Measurements from ENCODE around the gene RASAL1.
A peak's percentile ranks its signal among the peaks of the same experiment; 100 is the strongest.

RASAL1 gene

GRCh38 chr12:113169697-113170096 is 34.1 kb upstream of the RASAL1 start:
- H3K9me3 Mint-ChIP-seq = no peaks in the 10 kb centered on the region
- H3K4me3 Mint-ChIP-seq = no peak overlapping the region
- no peaks in the 10 kb centered on the region for H3K27me3 Mint-ChIP-seq
- DNase-seq = no peak
- peaks cover 60% of the 10 kb centered on the region for H3K36me3 Mint-ChIP-seq (ENCODE audit: low read depth)
- H3K4me1 Mint-ChIP-seq = peaks cover 7% of the 10 kb centered on the region
- H3K27ac Mint-ChIP-seq = no peak overlapping the region
- ATAC-seq = no peak

GRCh38 chr12:113167868-113168267 is 32.3 kb upstream of the RASAL1 start:
- Mint-ChIP-seq H3K36me3 (ENCODE audit: low read depth) (peaks cover 54% of the 10 kb centered on the region), H3K27ac (no peak overlapping the region), H3K4me1 (peaks cover 5% of the 10 kb centered on the region), H3K9me3 (no peaks in the 10 kb centered on the region), H3K4me3 (no peak overlapping the region), H3K27me3 (no peaks in the 10 kb centered on the region)
- no peak for DNase-seq
- ATAC-seq = no peak

- H3K9me3 Mint-ChIP-seq = no peaks in the 10 kb centered on the region
- H3K36me3 Mint-ChIP-seq (ENCODE audit: low read depth) = peaks cover 42% of the 10 kb centered on the region
- no peak overlapping the region for H3K27ac Mint-ChIP-seq
- ATAC-seq (no peak), DNase-seq (no peak)
- no peaks in the 10 kb centered on the region for H3K27me3 Mint-ChIP-seq
- no peak overlapping the region for H3K4me3 Mint-ChIP-seq
- no peaks in the 10 kb centered on the region for H3K4me1 Mint-ChIP-seq
These were observed 30.2 kb upstream of the RASAL1 start for GRCh38 chr12:113165521-113166450.

- H3K27me3 Mint-ChIP-seq = no peaks in the 10 kb centered on the region
- H3K9me3 Mint-ChIP-seq = no peaks in the 10 kb centered on the region
- H3K4me3 Mint-ChIP-seq = no peak overlapping the region
- peaks cover 44% of the 10 kb centered on the region for H3K36me3 Mint-ChIP-seq (ENCODE audit: low read depth)
- no peak for DNase-seq
- ATAC-seq = no peak
- H3K4me1 Mint-ChIP-seq = no peaks in the 10 kb centered on the region
- no peak overlapping the region for H3K27ac Mint-ChIP-seq
These were observed 28.5 kb upstream of the RASAL1 start for GRCh38 chr12:113164014-113164413.

- Mint-ChIP-seq H3K27ac (no peak overlapping the region), H3K4me1 (no peaks in the 10 kb centered on the region), H3K9me3 (no peaks in the 10 kb centered on the region), H3K27me3 (no peaks in the 10 kb centered on the region), H3K36me3 (ENCODE audit: low read depth) (peaks cover 39% of the 10 kb centered on the region), H3K4me3 (no peak overlapping the region)
- DNase-seq (no peak), ATAC-seq (no peak)
These were observed 27.4 kb upstream of the RASAL1 start for GRCh38 chr12:113163030-113163360.

- no peak for DNase-seq
- ATAC-seq = no peak
- Mint-ChIP-seq H3K4me3 (no peak overlapping the region), H3K27ac (no peak overlapping the region), H3K9me3 (no peaks in the 10 kb centered on the region), H3K36me3 (ENCODE audit: low read depth) (peaks cover 39% of the 10 kb centered on the region), H3K27me3 (no peaks in the 10 kb centered on the region), H3K4me1 (peaks cover 5% of the 10 kb centered on the region)
These were observed 26.8 kb upstream of the RASAL1 start for GRCh38 chr12:113162102-113163029.

- ATAC-seq (peak; percentile 37), DNase-seq (no peak)
- no peak overlapping the region for H3K4me3 Mint-ChIP-seq
- peaks cover 12% of the 10 kb centered on the region for H3K4me1 Mint-ChIP-seq
- peaks cover 37% of the 10 kb centered on the region for H3K36me3 Mint-ChIP-seq (ENCODE audit: low read depth)
- H3K9me3 Mint-ChIP-seq = no peaks in the 10 kb centered on the region
- H3K27ac Mint-ChIP-seq = no peak overlapping the region
- no peaks in the 10 kb centered on the region for H3K27me3 Mint-ChIP-seq
These were observed 26.0 kb upstream of the RASAL1 start for GRCh38 chr12:113161415-113162016.

GRCh38 chr12:113159937-113160336 is 24.4 kb upstream of the RASAL1 start:
- peaks cover 27% of the 10 kb centered on the region for H3K36me3 Mint-ChIP-seq (ENCODE audit: low read depth)
- peaks cover 12% of the 10 kb centered on the region for H3K4me1 Mint-ChIP-seq
- peaks cover 6% of the 10 kb centered on the region for H3K27me3 Mint-ChIP-seq
- DNase-seq (no peak), ATAC-seq (no peak)
- H3K4me3 Mint-ChIP-seq = no peak overlapping the region
- no peaks in the 10 kb centered on the region for H3K9me3 Mint-ChIP-seq
- no peak overlapping the region for H3K27ac Mint-ChIP-seq

- ATAC-seq (no peak), DNase-seq (no peak)
- H3K27me3 Mint-ChIP-seq = peaks cover 12% of the 10 kb centered on the region
- H3K27ac Mint-ChIP-seq = no peak overlapping the region
- no peaks in the 10 kb centered on the region for H3K9me3 Mint-ChIP-seq
- peaks cover 25% of the 10 kb centered on the region for H3K36me3 Mint-ChIP-seq (ENCODE audit: low read depth)
- H3K4me3 Mint-ChIP-seq = no peak overlapping the region
- H3K4me1 Mint-ChIP-seq = peaks cover 18% of the 10 kb centered on the region
These were observed 23.1 kb upstream of the RASAL1 start for GRCh38 chr12:113158439-113159203.

GRCh38 chr12:113157218-113157859 is 21.8 kb upstream of the RASAL1 start:
- peaks cover 17% of the 10 kb centered on the region for H3K27me3 Mint-ChIP-seq
- ATAC-seq = no peak
- no peak overlapping the region for H3K4me3 Mint-ChIP-seq
- H3K27ac Mint-ChIP-seq = peak overlapping the region; percentile 7
- no peak for DNase-seq
- H3K36me3 Mint-ChIP-seq (ENCODE audit: low read depth) = peaks cover 25% of the 10 kb centered on the region
- peaks cover 26% of the 10 kb centered on the region for H3K4me1 Mint-ChIP-seq
- no peaks in the 10 kb centered on the region for H3K9me3 Mint-ChIP-seq

GRCh38 chr12:113155646-113156045 is 20.1 kb upstream of the RASAL1 start:
- Mint-ChIP-seq H3K9me3 (no peaks in the 10 kb centered on the region), H3K27me3 (peaks cover 24% of the 10 kb centered on the region), H3K36me3 (ENCODE audit: low read depth) (peaks cover 16% of the 10 kb centered on the region), H3K27ac (no peak overlapping the region), H3K4me1 (peaks cover 30% of the 10 kb centered on the region), H3K4me3 (no peak overlapping the region)
- no peak for ATAC-seq
- no peak for DNase-seq

- Mint-ChIP-seq H3K4me3 (no peak overlapping the region), H3K27ac (no peak overlapping the region), H3K36me3 (ENCODE audit: low read depth) (peaks cover 12% of the 10 kb centered on the region), H3K4me1 (peaks cover 30% of the 10 kb centered on the region), H3K27me3 (peaks cover 27% of the 10 kb centered on the region), H3K9me3 (no peaks in the 10 kb centered on the region)
- ATAC-seq (no peak), DNase-seq (no peak)
These were observed 19.5 kb upstream of the RASAL1 start for GRCh38 chr12:113155060-113155459.

GRCh38 chr12:113154351-113154973 is 18.9 kb upstream of the RASAL1 start:
- peaks cover 27% of the 10 kb centered on the region for H3K27me3 Mint-ChIP-seq
- peaks cover 7% of the 10 kb centered on the region for H3K36me3 Mint-ChIP-seq (ENCODE audit: low read depth)
- H3K9me3 Mint-ChIP-seq = no peaks in the 10 kb centered on the region
- H3K27ac Mint-ChIP-seq = no peak overlapping the region
- H3K4me3 Mint-ChIP-seq = peak overlapping the region; percentile 32
- ATAC-seq (no peak), DNase-seq (peak; percentile 16)
- peaks cover 30% of the 10 kb centered on the region for H3K4me1 Mint-ChIP-seq

All from activated naive CD8-positive, alpha-beta T cell treated with anti-CD3 and anti-CD28 coated beads, Interleukin-2, amount 50 U/mL, for 24 hours (primary cell).